CD4-positive, CD25-positive, alpha-beta regulatory T cell (primary cell): ENCODE measurements around the gene CYB5RL. TPM values are rescaled to one million over a fixed set of nuclear protein-coding genes. Genes with fewer than 3 reads are reported as not detected.

ENCODE experiments used
- ATAC-seq, 2 donors: fragments of 150-1000 bp; cut with Tn5 transposase; one replicate each; pipeline ENCODE4 v1.10.0; 2021; ENCODE audit warnings: low read depth in 2 of 2, moderate number of reproducible peaks in 2 of 2, moderate library complexity in 1 of 2
- DNase-seq, 3 donors: peaks; one replicate each; pipeline versions ENCODE4 v3.0.0 to v3.0.0-alpha.2; 2012 to 2022; ENCODE audit warnings: mixed read lengths in 1 of 3
- H3K27ac ChIP-seq: one replicate; pipeline ENCODE4 v1.7.0; 2013; ENCODE audit warnings: mild to moderate bottlenecking, low read length; ENCODE audit not compliant: insufficient read depth, poor library complexity, severe bottlenecking
- H3K27me3 ChIP-seq: one replicate; pipeline ENCODE4 v1.7.0; 2013; ENCODE audit warnings: low read length; ENCODE audit not compliant: control insufficient read depth, insufficient read depth
- H3K36me3 ChIP-seq: one replicate; pipeline ENCODE4 v1.7.0; 2013; ENCODE audit warnings: mild to moderate bottlenecking, low read length, moderate library complexity; ENCODE audit not compliant: control insufficient read depth, insufficient read depth
- H3K4me1 ChIP-seq: 2 replicates; pipeline ENCODE4 v1.7.0; 2013; ENCODE audit warnings: mild to moderate bottlenecking, low read length; ENCODE audit not compliant: insufficient read depth, control insufficient read depth, poor library complexity, severe bottlenecking
- H3K4me3 ChIP-seq: one replicate; pipeline ENCODE4 v1.7.0; 2013; ENCODE audit warnings: low read depth, mild to moderate bottlenecking, low read length, moderate library complexity
- H3K9me3 ChIP-seq, 2 experiments: 1 replicate in 1 of 2; 2 replicates in 1 of 2; pipeline ENCODE4 v1.7.0; 2013; ENCODE audit warnings: low read length in 2 of 2, mild to moderate bottlenecking in 1 of 2, moderate library complexity in 1 of 2; ENCODE audit not compliant: control insufficient read depth in 2 of 2
- H3K27ac Mint-ChIP-seq, 3 donors: one replicate each; pipeline ENCODE4 v1.8.0; 2020 to 2022; ENCODE audit warnings: mild to moderate bottlenecking in 3 of 3, mixed read lengths in 3 of 3, moderate library complexity in 2 of 3
- H3K27me3 Mint-ChIP-seq: one replicate; pipeline ENCODE4 v1.8.0; 2022; ENCODE audit warnings: mild to moderate bottlenecking, mixed read lengths
- H3K36me3 Mint-ChIP-seq: one replicate; pipeline ENCODE4 v1.8.0; 2020; ENCODE audit warnings: mixed read lengths
- H3K4me1 Mint-ChIP-seq, 4 donors: one replicate each; pipeline ENCODE4 v1.8.0; 2020 to 2022; ENCODE audit warnings: mixed read lengths in 4 of 4, mild to moderate bottlenecking in 1 of 4
- H3K4me3 Mint-ChIP-seq, 4 donors: one replicate each; pipeline ENCODE4 v1.8.0; 2020 to 2022; ENCODE audit warnings: mild to moderate bottlenecking in 4 of 4, mixed read lengths in 4 of 4, moderate library complexity in 3 of 4
- H3K9me3 Mint-ChIP-seq, 7 donors: one replicate each; pipeline ENCODE4 v1.8.0; 2020 to 2022; ENCODE audit warnings: mixed read lengths in 7 of 7, mild to moderate bottlenecking in 3 of 7, moderate library complexity in 2 of 7
- polyA plus RNA-seq, 4 donors: library from polyadenylated mRNA; unstranded; fragments of 300-500 nt; fragmentation: Illumina TruSeq; gene quantifications; one replicate each; pipeline ENCODE4 v1.2.3, GENCODE V29; 2021
- total RNA-seq: library from RNA; stranded (reverse); gene quantifications from one replicate; pipeline ENCODE4 v1.2.3, GENCODE V29; 2022

The CYB5RL gene
- total and polyA plus RNA-seq, 5 donors from 2014 or later, result 1.1 to 4.8 (median 3.2) TPM

GRCh38 chr1:54224233-54224632 is 24.4 kb upstream of the CYB5RL start:
- Mint-ChIP-seq H3K9me3 (no peaks in the 10 kb centered on the region), H3K4me3 (no peak overlapping the region), H3K27ac (peak overlapping the region; percentile 11 to 65 (median 32)), H3K36me3 (peaks cover 20% of the 10 kb centered on the region), H3K4me1 (peaks cover 0 to 7% (median 2%) of the 10 kb centered on the region in 4 donors), H3K27me3 (no peaks in the 10 kb centered on the region)
- no peak for ATAC-seq
- Histone ChIP-seq H3K4me3 (no peak overlapping the region), H3K27me3 (no peaks in the 10 kb centered on the region), H3K9me3 (no peaks in the 10 kb centered on the region), H3K36me3 (peaks cover 23% of the 10 kb centered on the region), H3K4me1 (no peaks in the 10 kb centered on the region), H3K27ac (no peak overlapping the region)
- DNase-seq, result no peak

GRCh38 chr1:54223441-54224202 is 23.8 kb upstream of the CYB5RL start:
- Histone ChIP-seq H3K4me1 (no peaks in the 10 kb centered on the region), H3K4me3 (no peak overlapping the region), H3K27me3 (no peaks in the 10 kb centered on the region), H3K9me3 (no peaks in the 10 kb centered on the region), H3K27ac (no peak overlapping the region), H3K36me3 (peaks cover 28% of the 10 kb centered on the region)
- ATAC-seq (no peak), DNase-seq (no peak)
- peaks cover 0 to 7% (median 1%) of the 10 kb centered on the region in 4 donors for H3K4me1 Mint-ChIP-seq
- H3K27me3 Mint-ChIP-seq, result no peaks in the 10 kb centered on the region
- H3K4me3 Mint-ChIP-seq, result no peak overlapping the region
- H3K36me3 Mint-ChIP-seq, result peaks cover 21% of the 10 kb centered on the region
- H3K9me3 Mint-ChIP-seq, result no peaks in the 10 kb centered on the region
- peak overlapping the region in 2 of 3 donors; percentile 65 to 76 for H3K27ac Mint-ChIP-seq

DNA sequence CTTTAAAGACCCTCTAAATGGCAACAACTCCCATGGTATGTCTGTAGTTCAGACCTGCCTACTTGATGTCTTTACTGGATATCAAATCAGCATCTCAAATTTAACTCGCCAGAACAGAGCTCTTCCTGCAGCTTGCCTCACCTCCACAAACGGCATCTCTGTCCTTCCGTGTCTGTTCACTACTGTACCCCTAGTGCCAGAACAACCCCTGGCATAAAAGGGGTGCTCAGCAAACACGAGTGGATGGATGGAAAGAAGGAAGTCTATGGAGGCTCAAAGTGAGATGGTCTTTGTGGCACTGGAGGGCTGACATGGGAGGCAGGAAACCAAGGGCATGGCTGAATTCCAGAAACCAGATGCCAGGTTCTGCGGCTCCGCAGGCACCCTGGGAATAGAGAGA is 22.9 kb upstream of the CYB5RL start:
- H3K4me1 ChIP-seq, result no peaks in the 10 kb centered on the region
- peaks cover 37% of the 10 kb centered on the region for H3K36me3 ChIP-seq
- H3K9me3 Mint-ChIP-seq, result no peaks in the 10 kb centered on the region
- no peak overlapping the region for H3K4me3 Mint-ChIP-seq
- no peaks in the 10 kb centered on the region for H3K27me3 Mint-ChIP-seq
- H3K4me1 Mint-ChIP-seq, result peaks cover 0 to 7% (median 1%) of the 10 kb centered on the region in 4 donors
- no peak overlapping the region for H3K27ac ChIP-seq
- H3K27me3 ChIP-seq, result no peaks in the 10 kb centered on the region
- peaks cover 30% of the 10 kb centered on the region for H3K36me3 Mint-ChIP-seq
- no peaks in the 10 kb centered on the region for H3K9me3 ChIP-seq
- peak overlapping the region in 2 of 3 donors; percentile 20 to 71 for H3K27ac Mint-ChIP-seq
- ATAC-seq, result no peak
- no peak overlapping the region for H3K4me3 ChIP-seq
- DNase-seq, result no peak

DNA sequence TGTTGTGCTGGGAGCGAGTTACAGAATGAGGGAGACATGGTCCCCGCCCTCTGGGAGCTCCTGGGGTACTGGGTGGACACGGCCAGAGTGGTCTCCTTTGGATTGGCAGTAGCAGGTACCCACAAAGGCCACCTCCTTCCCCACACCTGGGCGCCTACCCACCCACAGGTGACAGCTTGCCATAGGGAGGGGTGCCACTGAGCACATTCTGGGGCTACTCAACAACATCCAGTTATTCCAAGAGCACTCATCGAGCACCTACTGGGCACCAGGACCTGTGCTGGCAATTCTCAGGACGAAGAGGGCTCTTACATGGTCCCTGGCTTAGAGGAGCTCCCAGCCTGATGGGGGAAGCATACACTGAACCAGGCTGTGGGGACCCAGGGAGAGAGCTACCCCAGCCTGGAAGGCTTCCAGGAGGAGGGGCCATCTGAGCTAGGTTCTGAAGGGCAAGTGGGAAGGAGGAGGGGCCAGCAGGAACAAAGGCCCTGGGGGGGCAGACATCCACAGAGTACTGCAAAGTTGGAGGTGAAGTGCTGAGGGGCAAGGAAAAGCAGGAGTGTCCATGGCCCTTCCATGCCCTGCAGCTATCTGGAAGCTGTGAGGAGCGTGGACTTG is 22.1 kb upstream of the CYB5RL start:
- Histone ChIP-seq H3K4me1 (no peaks in the 10 kb centered on the region), H3K4me3 (no peak overlapping the region), H3K27me3 (no peaks in the 10 kb centered on the region), H3K9me3 (no peaks in the 10 kb centered on the region), H3K27ac (no peak overlapping the region), H3K36me3 (peaks cover 45% of the 10 kb centered on the region)
- Mint-ChIP-seq H3K27me3 (no peaks in the 10 kb centered on the region), H3K36me3 (peaks cover 36% of the 10 kb centered on the region), H3K4me1 (peaks cover 0 to 7% (median 3%) of the 10 kb centered on the region in 4 donors), H3K9me3 (peaks cover 0 to 2% (median 0%) of the 10 kb centered on the region in 7 donors), H3K27ac (peak overlapping the region in 2 of 3 donors; percentile 36 to 71), H3K4me3 (no peak overlapping the region)
- ATAC-seq, result no peak
- no peak for DNase-seq

DNA sequence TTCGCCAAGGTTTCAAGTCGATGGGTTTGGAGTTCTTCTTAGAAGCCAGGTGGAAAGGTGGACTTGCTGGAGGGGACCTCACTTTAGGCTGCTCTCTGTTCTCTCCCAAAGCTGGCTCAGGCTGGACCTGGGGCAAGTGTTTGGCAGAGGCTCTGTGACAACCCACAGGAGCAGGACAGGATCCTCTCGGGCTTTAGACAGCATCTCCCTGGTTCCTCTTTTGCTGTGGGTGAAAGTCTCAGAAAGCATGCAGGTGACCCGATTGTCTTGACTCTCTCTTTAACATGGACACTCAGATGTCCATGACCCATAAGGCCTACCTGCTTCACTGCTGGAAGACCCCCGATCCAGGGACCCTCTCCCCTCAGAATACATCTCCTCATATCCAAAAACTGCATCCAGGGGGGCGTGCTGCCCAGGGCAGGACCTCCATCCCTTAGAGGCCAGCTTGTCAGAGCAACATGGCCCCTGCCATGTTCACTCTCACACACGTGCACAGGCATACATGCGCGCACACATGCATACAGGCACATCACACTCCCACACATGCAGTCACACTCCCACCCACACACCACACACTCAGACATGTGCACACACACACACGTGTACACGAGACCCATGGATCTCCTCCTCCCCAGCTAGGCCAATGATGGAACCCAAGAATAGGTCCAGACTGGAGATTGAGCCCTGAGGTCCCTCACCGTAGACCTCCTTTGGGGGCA is 21.4 kb upstream of the CYB5RL start:
- H3K36me3 Mint-ChIP-seq, result peaks cover 41% of the 10 kb centered on the region
- no peak for ATAC-seq

GRCh38 chr1:54220004-54220811 is 20.4 kb upstream of the CYB5RL start:
- H3K27me3 Mint-ChIP-seq, result no peaks in the 10 kb centered on the region
- Histone ChIP-seq H3K27me3 (no peaks in the 10 kb centered on the region), H3K4me1 (no peaks in the 10 kb centered on the region), H3K36me3 (peaks cover 62% of the 10 kb centered on the region), H3K27ac (no peak overlapping the region), H3K9me3 (no peaks in the 10 kb centered on the region), H3K4me3 (no peak overlapping the region)
- no peak for DNase-seq
- no peak for ATAC-seq
- peaks cover 42% of the 10 kb centered on the region for H3K36me3 Mint-ChIP-seq
- peaks cover 0 to 2% (median 0%) of the 10 kb centered on the region in 7 donors for H3K9me3 Mint-ChIP-seq
- peaks cover 0 to 9% (median 3%) of the 10 kb centered on the region in 4 donors for H3K4me1 Mint-ChIP-seq
- peak overlapping the region in 2 of 3 donors; percentile 38 to 71 for H3K27ac Mint-ChIP-seq
- no peak overlapping the region for H3K4me3 Mint-ChIP-seq

More for the DNA sequence above, 21.4 kb upstream of the CYB5RL start:
- no peaks in the 10 kb centered on the region for H3K27me3 ChIP-seq
- H3K27ac ChIP-seq, result no peak overlapping the region
- no peaks in the 10 kb centered on the region for H3K4me1 ChIP-seq
- H3K4me1 Mint-ChIP-seq, result peaks cover 0 to 9% (median 3%) of the 10 kb centered on the region in 4 donors
- H3K9me3 Mint-ChIP-seq, result peaks cover 0 to 2% (median 0%) of the 10 kb centered on the region in 7 donors
- H3K4me3 Mint-ChIP-seq, result no peak overlapping the region
- peaks cover 52% of the 10 kb centered on the region for H3K36me3 ChIP-seq
- H3K9me3 ChIP-seq, result no peaks in the 10 kb centered on the region
- peak overlapping the region in 2 of 3 donors; percentile 36 to 53 for H3K27ac Mint-ChIP-seq
- H3K4me3 ChIP-seq, result no peak overlapping the region
- no peak for DNase-seq
- no peaks in the 10 kb centered on the region for H3K27me3 Mint-ChIP-seq

GRCh38 chr1:54219688-54220003 is 19.8 kb upstream of the CYB5RL start:
- Mint-ChIP-seq H3K27me3 (no peaks in the 10 kb centered on the region), H3K4me3 (no peak overlapping the region), H3K9me3 (peaks cover 0 to 2% (median 0%) of the 10 kb centered on the region in 7 donors), H3K36me3 (peaks cover 40% of the 10 kb centered on the region), H3K4me1 (peaks cover 0 to 9% (median 3%) of the 10 kb centered on the region in 4 donors), H3K27ac (peak overlapping the region in 2 of 3 donors; percentile 5 to 71)
- H3K27me3 ChIP-seq, result no peaks in the 10 kb centered on the region
- no peak overlapping the region for H3K4me3 ChIP-seq
- H3K9me3 ChIP-seq, result no peaks in the 10 kb centered on the region
- DNase-seq (no peak), ATAC-seq (no peak)
- H3K27ac ChIP-seq, result no peak overlapping the region
- no peaks in the 10 kb centered on the region for H3K4me1 ChIP-seq
- H3K36me3 ChIP-seq, result peaks cover 66% of the 10 kb centered on the region
